Panc1 (cell line): ENCODE measurements around the gene POU2AF2. TPM values are rescaled to one million over a fixed set of nuclear protein-coding genes. Genes with fewer than 3 reads are reported as not detected.

Experiments used
- ATAC-seq: fragments of 200-7000 bp; cut with Tn5 transposase; 2 replicates; pipeline ENCODE4 v1.9.1; 2020; ENCODE audit warnings: mild to moderate bottlenecking, moderate library complexity
- BruUV-seq: library from RNA; stranded (reverse); fragments of 400-500 nt; replicated peaks from 2 replicates; lab custom pipeline; 2021; lab: Mats Ljungman, UMichigan
- CTCF ChIA-PET: fragments of 300-600 bp; sonication (Branson Sonifier 250); formaldehyde crosslinking; loops from one replicate; lab custom pipeline; 2022; ENCODE audit warnings: antibody characterized with exemption; lab: Charles Lee
- POLR2A ChIA-PET: fragments of 300-600 bp; sonication (Branson Sonifier 250); formaldehyde crosslinking; loops from one replicate; lab custom pipeline; 2022; ENCODE audit warnings: antibody characterized with exemption; lab: Charles Lee
- DNase-seq: peaks from one replicate; pipeline ENCODE4 v3.0.0-alpha.2; 2010; ENCODE audit warnings: low read depth, low spot score
- H3K27ac ChIP-seq: 2 replicates; pipeline ENCODE4 v1.5.1; 2011; ENCODE audit warnings: mild to moderate bottlenecking, low read length, inconsistent platforms
- H3K27me3 ChIP-seq: fragments of 200-500 bp; sonication (Bioruptor generic); 2 replicates; pipeline ENCODE4 v1.6.0; 2014; ENCODE audit warnings: low read length, inconsistent platforms; ENCODE audit not compliant: control insufficient read depth, insufficient read depth
- H3K36me3 ChIP-seq: fragments of 200-500 bp; sonication (Bioruptor generic); 2 replicates; pipeline ENCODE4 v1.5.1; 2014; ENCODE audit warnings: inconsistent platforms, mild to moderate bottlenecking, low read length, moderate library complexity; ENCODE audit not compliant: control insufficient read depth, insufficient read depth
- H3K4me1 ChIP-seq: 2 replicates; pipeline ENCODE4 v1.5.1; 2011; ENCODE audit warnings: inconsistent platforms, mild to moderate bottlenecking, low read length, moderate library complexity; ENCODE audit not compliant: control insufficient read depth, insufficient read depth
- H3K4me3 ChIP-seq, 2 experiments: 2 replicates each; pipeline ENCODE4 v1.5.1; 2011 to 2012; ENCODE audit warnings: low read depth in 2 of 2, low read length in 2 of 2, mild to moderate bottlenecking in 2 of 2, inconsistent platforms in 1 of 2, moderate library complexity in 1 of 2
- H3K9me3 ChIP-seq: fragments of 200-500 bp; sonication (Bioruptor generic); 2 replicates; pipeline ENCODE4 v1.5.1; 2014; ENCODE audit warnings: low read depth, mild to moderate bottlenecking, inconsistent platforms, low read length, moderate library complexity; ENCODE audit not compliant: control insufficient read depth, insufficient read depth
- POLR2AphosphoS5 ChIP-seq: IDR thresholded peaks from 2 replicates; pipeline ENCODE4 v1.6.1; 2012; ENCODE audit warnings: mild to moderate bottlenecking, low read depth, low read length, moderate library complexity
- SIN3A ChIP-seq: IDR thresholded peaks from 2 replicates; pipeline ENCODE4 v1.6.1; 2012; ENCODE audit warnings: low read depth, mild to moderate bottlenecking, low read length, moderate library complexity, borderline replicate concordance; ENCODE audit not compliant: insufficient read depth
- TCF7L2 ChIP-seq: IDR thresholded peaks from 2 replicates; pipeline ENCODE4 v1.6.1; 2011; ENCODE audit warnings: mild to moderate bottlenecking, low read depth, low read length, inconsistent platforms
- in situ Hi-C: cut with HindIII; loops from 2 replicates; pipeline ENCODE4 v1.10.0; 2016; ENCODE audit warnings: low sequenced_read_pairs, low pct_unique_long_range_greater_than_20kb
- intact Hi-C: fragments of 100-400 bp; cut with micrococcal nuclease; formaldehyde crosslinking; loops from one replicate; pipeline ENCODE4 v1.10.0; 2022; ENCODE audit not compliant: unreplicated experiment
- total RNA-seq: library from RNA; stranded (reverse); gene quantifications from one replicate; pipeline ENCODE4 v1.2.1, GENCODE V29; 2021; ENCODE audit not compliant: unreplicated experiment
- TF ChIP-seq, protein P1 (sequence below), 2 experiments: IDR thresholded peaks; 2 replicates each; pipeline ENCODE4 v1.6.1; 2011 to 2012; ENCODE audit warnings: low read depth in 2 of 2, control low read depth in 1 of 2, low read length in 1 of 2, mild to moderate bottlenecking in 1 of 2, moderate library complexity in 1 of 2; ENCODE audit not compliant: insufficient read depth in 1 of 2
- TF ChIP-seq, protein P2 (sequence below): fragments of 450-650 bp; IDR thresholded peaks from 2 replicates; pipeline ENCODE4 v1.5.1; 2017; ENCODE audit warnings: mild to moderate bottlenecking

Gene POU2AF2
- total RNA-seq, 1 experiment from 2014 or later = not detected

DNA sequence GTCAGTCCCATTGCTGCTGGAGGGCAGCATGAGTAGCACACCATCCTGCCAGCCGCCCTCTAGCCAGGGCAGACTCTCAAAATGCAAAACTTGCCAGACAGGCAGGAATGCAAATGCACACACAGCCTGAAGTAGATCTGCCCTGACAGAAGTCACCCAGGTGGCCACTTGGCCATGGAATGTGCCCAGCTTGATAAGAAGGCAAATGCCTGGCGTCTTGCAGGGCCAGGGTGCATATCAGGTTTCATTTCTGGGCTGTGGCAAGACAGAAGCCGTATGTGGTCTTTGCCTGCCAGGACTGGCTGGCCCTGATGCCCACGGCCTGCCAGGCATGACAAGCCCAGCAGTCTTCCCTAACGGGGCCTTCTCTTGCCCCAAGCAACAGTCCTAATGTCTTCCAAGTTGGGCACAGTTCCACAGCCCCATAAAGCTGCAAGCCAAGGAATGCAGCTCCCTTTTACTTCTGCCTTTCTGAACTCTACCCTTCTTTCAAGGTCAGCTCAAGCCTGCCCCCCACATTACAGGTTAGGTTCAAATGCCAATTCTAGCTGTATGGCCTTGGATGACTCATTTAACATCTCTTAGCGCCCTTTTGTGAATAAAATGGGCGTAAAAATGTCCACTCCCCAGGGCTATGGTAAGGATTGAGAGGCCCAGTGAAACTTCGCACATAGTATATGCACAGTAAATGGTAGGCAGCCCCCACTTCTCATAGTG, 82.5 kb downstream of the POU2AF2 start:
- Histone ChIP-seq H3K36me3 (no peaks in the 10 kb centered on the region), H3K27me3 (peaks cover 7% of the 10 kb centered on the region; the same call in 1 of the 2 replicates), H3K4me3 (no peak overlapping the region), H3K27ac (no peak overlapping the region), H3K4me1 (no peaks in the 10 kb centered on the region), H3K9me3 (no peaks in the 10 kb centered on the region)
- intact Hi-C loops = no loop called here
- DNase-seq = no peak
- TF ChIP-seq, protein P1, sequence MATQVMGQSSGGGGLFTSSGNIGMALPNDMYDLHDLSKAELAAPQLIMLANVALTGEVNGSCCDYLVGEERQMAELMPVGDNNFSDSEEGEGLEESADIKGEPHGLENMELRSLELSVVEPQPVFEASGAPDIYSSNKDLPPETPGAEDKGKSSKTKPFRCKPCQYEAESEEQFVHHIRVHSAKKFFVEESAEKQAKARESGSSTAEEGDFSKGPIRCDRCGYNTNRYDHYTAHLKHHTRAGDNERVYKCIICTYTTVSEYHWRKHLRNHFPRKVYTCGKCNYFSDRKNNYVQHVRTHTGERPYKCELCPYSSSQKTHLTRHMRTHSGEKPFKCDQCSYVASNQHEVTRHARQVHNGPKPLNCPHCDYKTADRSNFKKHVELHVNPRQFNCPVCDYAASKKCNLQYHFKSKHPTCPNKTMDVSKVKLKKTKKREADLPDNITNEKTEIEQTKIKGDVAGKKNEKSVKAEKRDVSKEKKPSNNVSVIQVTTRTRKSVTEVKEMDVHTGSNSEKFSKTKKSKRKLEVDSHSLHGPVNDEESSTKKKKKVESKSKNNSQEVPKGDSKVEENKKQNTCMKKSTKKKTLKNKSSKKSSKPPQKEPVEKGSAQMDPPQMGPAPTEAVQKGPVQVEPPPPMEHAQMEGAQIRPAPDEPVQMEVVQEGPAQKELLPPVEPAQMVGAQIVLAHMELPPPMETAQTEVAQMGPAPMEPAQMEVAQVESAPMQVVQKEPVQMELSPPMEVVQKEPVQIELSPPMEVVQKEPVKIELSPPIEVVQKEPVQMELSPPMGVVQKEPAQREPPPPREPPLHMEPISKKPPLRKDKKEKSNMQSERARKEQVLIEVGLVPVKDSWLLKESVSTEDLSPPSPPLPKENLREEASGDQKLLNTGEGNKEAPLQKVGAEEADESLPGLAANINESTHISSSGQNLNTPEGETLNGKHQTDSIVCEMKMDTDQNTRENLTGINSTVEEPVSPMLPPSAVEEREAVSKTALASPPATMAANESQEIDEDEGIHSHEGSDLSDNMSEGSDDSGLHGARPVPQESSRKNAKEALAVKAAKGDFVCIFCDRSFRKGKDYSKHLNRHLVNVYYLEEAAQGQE (IDR thresholded peaks at IDR 0.05; ENCODE audit: insufficient read depth in 1 of 2, low read depth in 2 of 2, low read length in 1 of 2) = no peak
- no peak for TF ChIP-seq TCF7L2
- CTCF ChIA-PET = no interaction called here
- in situ Hi-C loops = no loop called here
- peak; percentile 47; the same call in 1 of the 2 replicates for ATAC-seq
- BruUV-seq = no TSS peak
- POLR2A ChIA-PET = no interaction called here

DNA sequence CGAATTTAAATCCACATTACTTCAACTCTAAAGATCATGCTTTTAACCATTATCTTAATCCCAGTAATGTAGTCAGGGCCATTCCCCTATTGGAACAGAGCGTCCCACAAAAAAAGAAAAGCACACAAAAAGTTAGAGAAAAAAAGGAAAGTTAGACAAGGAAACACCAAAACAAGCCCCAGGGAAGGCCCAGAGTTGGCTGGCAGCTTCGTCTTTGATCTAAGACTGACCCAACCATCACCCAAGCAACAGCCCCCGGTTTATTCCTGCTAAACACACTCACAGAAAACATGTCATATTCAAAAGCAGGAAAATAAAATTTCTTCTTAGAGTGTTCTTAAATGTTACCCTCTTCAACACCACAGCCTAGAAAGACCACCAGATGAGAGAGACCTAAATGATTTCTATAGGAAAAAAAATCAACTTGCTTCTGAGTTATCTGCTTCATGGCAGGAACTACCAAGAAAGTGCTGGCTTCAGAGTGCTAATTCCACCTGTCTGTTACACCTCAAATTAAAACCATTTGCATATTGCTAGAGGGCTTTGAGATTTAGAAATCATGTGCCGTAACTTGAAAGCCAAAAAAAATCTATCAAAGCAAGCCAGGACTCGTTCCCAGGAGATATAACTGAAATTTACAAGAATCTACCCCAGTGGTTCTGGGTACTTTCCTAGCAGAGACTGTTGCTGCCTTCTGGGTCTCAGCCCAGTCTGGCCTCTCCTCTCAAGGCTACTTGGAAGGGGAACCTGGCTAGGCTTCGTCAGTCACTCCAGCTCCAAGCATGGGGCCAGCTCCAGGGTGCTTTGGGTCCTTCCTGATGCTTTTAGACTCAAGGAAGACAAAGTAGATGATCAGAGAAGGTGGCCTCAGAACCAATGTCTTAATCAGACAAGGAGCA, 84.0 kb downstream of the POU2AF2 start:
- ChIA-PET POLR2A (no interaction called here), CTCF (no interaction called here)
- Histone ChIP-seq H3K36me3 (no peaks in the 10 kb centered on the region), H3K27ac (no peak overlapping the region), H3K4me1 (no peaks in the 10 kb centered on the region), H3K9me3 (no peaks in the 10 kb centered on the region), H3K27me3 (peaks cover 5% of the 10 kb centered on the region), H3K4me3 (no peak overlapping the region)
- TF ChIP-seq TCF7L2 = no peak
- TF ChIP-seq SIN3A = no peak
- TF ChIP-seq, protein P1 (IDR thresholded peaks at IDR 0.05; ENCODE audit: insufficient read depth in 1 of 2, low read depth in 2 of 2, low read length in 1 of 2) = no peak
- TF ChIP-seq, protein P2, sequence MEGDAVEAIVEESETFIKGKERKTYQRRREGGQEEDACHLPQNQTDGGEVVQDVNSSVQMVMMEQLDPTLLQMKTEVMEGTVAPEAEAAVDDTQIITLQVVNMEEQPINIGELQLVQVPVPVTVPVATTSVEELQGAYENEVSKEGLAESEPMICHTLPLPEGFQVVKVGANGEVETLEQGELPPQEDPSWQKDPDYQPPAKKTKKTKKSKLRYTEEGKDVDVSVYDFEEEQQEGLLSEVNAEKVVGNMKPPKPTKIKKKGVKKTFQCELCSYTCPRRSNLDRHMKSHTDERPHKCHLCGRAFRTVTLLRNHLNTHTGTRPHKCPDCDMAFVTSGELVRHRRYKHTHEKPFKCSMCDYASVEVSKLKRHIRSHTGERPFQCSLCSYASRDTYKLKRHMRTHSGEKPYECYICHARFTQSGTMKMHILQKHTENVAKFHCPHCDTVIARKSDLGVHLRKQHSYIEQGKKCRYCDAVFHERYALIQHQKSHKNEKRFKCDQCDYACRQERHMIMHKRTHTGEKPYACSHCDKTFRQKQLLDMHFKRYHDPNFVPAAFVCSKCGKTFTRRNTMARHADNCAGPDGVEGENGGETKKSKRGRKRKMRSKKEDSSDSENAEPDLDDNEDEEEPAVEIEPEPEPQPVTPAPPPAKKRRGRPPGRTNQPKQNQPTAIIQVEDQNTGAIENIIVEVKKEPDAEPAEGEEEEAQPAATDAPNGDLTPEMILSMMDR = no peak
- no peak for TF ChIP-seq POLR2AphosphoS5
- in situ Hi-C loops = no loop called here
- intact Hi-C loops = no loop called here
- no peak for ATAC-seq
- BruUV-seq = no TSS peak
- no peak for DNase-seq
